Measurements from ENCODE around the gene PPP4R4. TPM values are rescaled to one million over a fixed set of nuclear protein-coding genes. Genes with fewer than 3 reads are reported as not detected.

PPP4R4 gene
- total RNA-seq, 1 experiment from 2014 or later = 0.88 TPM

DNA sequence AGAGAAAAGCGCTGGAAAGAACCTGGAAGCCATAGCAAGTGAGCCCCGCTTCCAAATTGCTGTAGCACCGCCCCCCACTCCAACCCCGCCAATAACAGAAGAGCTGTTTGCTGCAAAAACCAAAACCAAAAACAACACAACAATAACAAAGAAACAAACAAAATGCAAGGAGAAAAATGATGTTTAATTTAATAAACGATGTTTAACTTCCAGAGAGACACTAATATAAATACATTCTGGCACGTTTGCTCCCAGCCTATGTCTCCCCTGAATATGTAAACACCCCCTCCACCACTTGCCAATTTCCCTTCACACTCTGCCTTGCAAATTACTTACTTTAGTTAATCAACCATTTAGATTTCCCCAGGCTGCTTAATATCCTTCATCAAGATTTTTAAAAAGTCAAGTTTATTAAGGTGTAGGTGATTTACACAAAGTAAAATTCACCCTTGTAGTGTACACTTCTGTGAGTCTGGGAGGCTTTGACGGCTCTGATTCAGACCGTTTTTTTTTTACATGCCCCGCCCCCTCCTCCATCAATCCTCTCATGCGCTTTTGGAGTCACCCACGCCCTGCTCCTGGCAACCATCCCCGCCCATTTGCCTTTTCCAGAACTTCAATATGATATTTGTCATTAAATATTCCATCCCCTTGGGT lies 44.2 kb upstream of the PPP4R4 start:
- intact Hi-C loops (cut with micrococcal nuclease; ENCODE audit: unreplicated experiment) = loop anchor here (5.0 kb wide), 2 partner anchors 47 to 417 kb away; no protein-coding TSS in a partner anchor
- POLR2A ChIA-PET (ENCODE audit: low non-redundant PET) = interaction anchor here (0.7 kb wide), 1 partner anchor 74 kb away, joined by 3 read pairs; no protein-coding TSS in a partner anchor
- H3K27ac ChIP-seq (ENCODE audit: low read depth, low read length, poor library complexity, severe bottlenecking) = no peak overlapping the region
- peak overlapping the region; percentile 39 for H3K4me3 ChIP-seq (ENCODE audit: low read depth, low read length, poor library complexity, severe bottlenecking)
- H3K9me3 ChIP-seq (ENCODE audit: low read depth, low read length, poor library complexity, severe bottlenecking) = no peaks in the 10 kb centered on the region
- no peaks in the 10 kb centered on the region for H3K27me3 ChIP-seq (replicated peaks; ENCODE audit: insufficient read depth, low read depth, low read length, poor library complexity)
- peak; percentile 66 for DNase-seq (ENCODE audit: low spot score)
- H3K36me3 ChIP-seq (ENCODE audit: insufficient read depth, low read length, poor library complexity, severe bottlenecking) = no peaks in the 10 kb centered on the region
- H3K4me1 ChIP-seq (ENCODE audit: insufficient read depth, low read length, poor library complexity, severe bottlenecking) = peaks cover 5% of the 10 kb centered on the region
- TF ChIP-seq CTCF (conservative IDR thresholded peaks at IDR 0.05; ENCODE audit: low read depth, low read length) = no peak
- no peak for TF ChIP-seq EZH2 (IDR thresholded peaks at IDR 0.05; ENCODE audit: borderline replicate concordance, low read depth, low read length, poor library complexity, severe bottlenecking)
- CTCF ChIA-PET = interaction anchor here (0.6 kb wide), 1 partner anchor 25 kb away, joined by 4 read pairs; no protein-coding TSS in a partner anchor
- BruUV-seq (replicated peaks) = no TSS peak

- TF ChIP-seq CTCF (conservative IDR thresholded peaks at IDR 0.05; ENCODE audit: low read depth, low read length) = peak; percentile 86
- no peak for TF ChIP-seq EZH2 (IDR thresholded peaks at IDR 0.05; ENCODE audit: borderline replicate concordance, low read depth, low read length, poor library complexity, severe bottlenecking)
- Histone ChIP-seq H3K9me3 (ENCODE audit: low read depth, low read length, poor library complexity, severe bottlenecking) (no peaks in the 10 kb centered on the region), H3K4me3 (ENCODE audit: low read depth, low read length, poor library complexity, severe bottlenecking) (no peak overlapping the region), H3K4me1 (ENCODE audit: insufficient read depth, low read length, poor library complexity, severe bottlenecking) (peaks cover 5% of the 10 kb centered on the region), H3K36me3 (ENCODE audit: insufficient read depth, low read length, poor library complexity, severe bottlenecking) (no peaks in the 10 kb centered on the region), H3K27me3 (replicated peaks; ENCODE audit: insufficient read depth, low read depth, low read length, poor library complexity) (no peaks in the 10 kb centered on the region), H3K27ac (ENCODE audit: low read depth, low read length, poor library complexity, severe bottlenecking) (no peak overlapping the region)
- ChIA-PET CTCF (interaction anchor here (0.6 to 1.7 kb wide), 8 partner anchors 10 to 354 kb away, joined by 3 to 10 read pairs (median 4); no protein-coding TSS in a partner anchor), POLR2A (ENCODE audit: low non-redundant PET) (no interaction called here)
- peak; percentile 78 for DNase-seq (ENCODE audit: low spot score)
- intact Hi-C loops (cut with micrococcal nuclease; ENCODE audit: unreplicated experiment) = loop anchor here (5.0 kb wide), 2 partner anchors 45 to 415 kb away; no protein-coding TSS in a partner anchor
- BruUV-seq (replicated peaks) = no TSS peak
Measured at GRCh38 chr14:94132285-94132887, 41.7 kb upstream of the PPP4R4 start.

DNA sequence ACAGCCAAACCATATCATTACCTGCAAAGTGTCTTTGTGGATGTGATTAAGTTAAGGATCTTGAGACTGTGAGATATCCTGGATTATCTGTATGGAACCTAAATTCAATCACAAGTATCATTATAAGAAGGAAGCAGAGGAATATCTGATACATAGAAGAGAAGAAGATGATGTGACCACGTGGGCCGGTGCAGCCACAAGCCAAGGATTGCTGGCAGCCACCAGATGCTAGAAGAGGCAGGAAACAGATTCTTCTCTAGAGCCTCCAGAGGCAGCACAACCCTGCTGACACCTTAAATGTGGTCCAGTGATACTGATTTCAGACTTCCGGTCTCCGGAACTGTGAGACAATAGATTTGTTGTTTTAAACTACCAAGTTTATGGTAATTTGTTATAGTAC lies 38.6 kb upstream of the PPP4R4 start:
- intact Hi-C loops (cut with micrococcal nuclease; ENCODE audit: unreplicated experiment) = loop anchor here (5.0 kb wide), 1 partner anchor 193 kb away; no protein-coding TSS in a partner anchor
- no peak overlapping the region for H3K27ac ChIP-seq (ENCODE audit: low read depth, low read length, poor library complexity, severe bottlenecking)
- peaks cover under 1% of the 10 kb centered on the region for H3K4me1 ChIP-seq (ENCODE audit: insufficient read depth, low read length, poor library complexity, severe bottlenecking)
- no peaks in the 10 kb centered on the region for H3K27me3 ChIP-seq (replicated peaks; ENCODE audit: insufficient read depth, low read depth, low read length, poor library complexity)
- ChIA-PET POLR2A (ENCODE audit: low non-redundant PET) (no interaction called here), CTCF (no interaction called here)
- BruUV-seq (replicated peaks) = no TSS peak
- no peak overlapping the region for H3K4me3 ChIP-seq (ENCODE audit: low read depth, low read length, poor library complexity, severe bottlenecking)
- TF ChIP-seq EZH2 (IDR thresholded peaks at IDR 0.05; ENCODE audit: borderline replicate concordance, low read depth, low read length, poor library complexity, severe bottlenecking) (no peak), CTCF (conservative IDR thresholded peaks at IDR 0.05; ENCODE audit: low read depth, low read length) (no peak)
- no peak for DNase-seq (ENCODE audit: low spot score)
- H3K9me3 ChIP-seq (ENCODE audit: low read depth, low read length, poor library complexity, severe bottlenecking) = no peaks in the 10 kb centered on the region
- no peaks in the 10 kb centered on the region for H3K36me3 ChIP-seq (ENCODE audit: insufficient read depth, low read length, poor library complexity, severe bottlenecking)
